K562 (cell line): ENCODE results near the gene MAP1LC3B2. TPM values are rescaled to one million over a fixed set of nuclear protein-coding genes. Genes with fewer than 3 reads are reported as not detected.

Experiments used
- BRD4 ChIP-seq: fragments of 200-600 bp; sonication (generic); IDR thresholded peaks from 2 replicates; pipeline ENCODE4 v1.6.1; 2017; ENCODE audit warnings: inconsistent platforms
- GABPB2 ChIP-seq: fragments of 250-450 bp; sonication (Bioruptor Pico); conservative IDR thresholded peaks from 2 replicates; pipeline ENCODE4 v1.5.1; 2021; ENCODE audit warnings: mild to moderate bottlenecking
- HDAC1 ChIP-seq, 2 experiments: fragments of 450-650 bp; IDR thresholded peaks; 2 replicates each; pipeline ENCODE4 v1.6.1; 2016 to 2017; ENCODE audit warnings: inconsistent platforms in 1 of 2, mild to moderate bottlenecking in 1 of 2, moderate library complexity in 1 of 2
- HMG20B ChIP-seq: fragments of 250-450 bp; sonication (Bioruptor Pico); IDR thresholded peaks from 2 replicates; pipeline ENCODE4 v1.5.0; 2021; ENCODE audit warnings: mild to moderate bottlenecking
- JUND ChIP-seq, 2 experiments: IDR thresholded peaks; 2 replicates in 1 of 2; 3 replicates in 1 of 2; pipeline ENCODE4 v1.6.1; 2011; ENCODE audit warnings: borderline replicate concordance in 2 of 2, low read depth in 2 of 2, low read length in 2 of 2, improper control_type of control experiment in 1 of 2, missing biosample characterization in 1 of 2, missing genetic modification characterization in 1 of 2, missing genetic modification reagents in 1 of 2
- PHF20 ChIP-seq: fragments of 450-650 bp; IDR thresholded peaks from 2 replicates; pipeline ENCODE4 v1.6.1; 2018; ENCODE audit not compliant: partially characterized antibody
- POLR2A ChIP-seq: fragments of 450-650 bp; conservative IDR thresholded peaks from 2 replicates; pipeline ENCODE4 v1.6.1; 2016
- POLR2G ChIP-seq: fragments of 200-400 bp; formaldehyde crosslinking; IDR thresholded peaks from 2 replicates; pipeline ENCODE4 v1.6.1; 2017; ENCODE audit warnings: low read depth, mild to moderate bottlenecking, antibody characterized with exemption, low read length, moderate library complexity
- RAD21 ChIP-seq, 2 experiments: fragments of 250-450 bp in 1 of 2; fragments of 450-650 bp in 1 of 2; sonication (Bioruptor Pico) in 1 of 2; formaldehyde crosslinking in 1 of 2; IDR thresholded peaks in 1 of 2; conservative IDR thresholded peaks in 1 of 2; 2 replicates each; pipeline versions ENCODE4 v1.4.0 to v1.8.0; 2020 to 2022; ENCODE audit warnings: mild to moderate bottlenecking in 2 of 2, moderate library complexity in 1 of 2
- REST ChIP-seq, 2 experiments: fragments of 450-650 bp; formaldehyde crosslinking in 1 of 2; IDR thresholded peaks; 2 replicates each; pipeline versions ENCODE4 v1.4.0 to v1.6.1; 2014 to 2020; ENCODE audit warnings: mild to moderate bottlenecking in 2 of 2, borderline replicate concordance in 1 of 2, low read depth in 1 of 2
- SAFB ChIP-seq: fragments of 200-400 bp; formaldehyde crosslinking; IDR thresholded peaks from 2 replicates; pipeline ENCODE4 v1.6.1; 2017; ENCODE audit warnings: low read depth, low read length, borderline replicate concordance
- SMARCE1 ChIP-seq: fragments of 450-650 bp; IDR thresholded peaks from 2 replicates; pipeline ENCODE4 v1.7.1; 2016; ENCODE audit warnings: mild to moderate bottlenecking
- XRCC3 ChIP-seq: fragments of 450-650 bp; IDR thresholded peaks from 2 replicates; pipeline ENCODE4 v1.6.1; 2017; ENCODE audit warnings: mild to moderate bottlenecking, moderate library complexity
- ZNF165 ChIP-seq: fragments of 250-450 bp; sonication (Bioruptor Pico); IDR thresholded peaks from 2 replicates; pipeline ENCODE4 v1.4.0; 2020; ENCODE audit warnings: borderline replicate concordance
- ZNF592 ChIP-seq: fragments of 450-650 bp; IDR thresholded peaks from 2 replicates; pipeline ENCODE4 v1.6.1; 2017; ENCODE audit warnings: antibody characterized with exemption, mild to moderate bottlenecking
- polyA plus RNA-seq, 8 experiments: library from polyadenylated mRNA; depleted of rRNA in 4 of 8; stranded (reverse) in 5 of 8; unstranded in 3 of 8; fragments of >200 nt; fragmentation: Nextera tagmentation in 2 of 8; fragmentation: Illumina TruSeq in 1 of 8; extraction: Ambion mirVana in 2 of 8; extraction: Trizol in 1 of 8; gene quantifications; 2 replicates each; pipeline versions ENCODE4 v1.2.1 to v1.2.3, GENCODE V29; 2011 to 2014; ENCODE audit warnings: inconsistent platforms in 1 of 8, missing spikeins in 1 of 8
- total RNA-seq, 7 experiments: library from RNA; depleted of rRNA in 6 of 7; stranded (reverse); fragments of >200 nt in 6 of 7; fragmentation: Illumina TruSeq in 2 of 7; extraction: Trizol in 2 of 7; gene quantifications; 2 replicates each; pipeline versions ENCODE4 v1.2.1 to v1.2.3, GENCODE V29; 2011 to 2021; ENCODE audit warnings: low replicate concordance in 1 of 7

MAP1LC3B2 gene
- total and polyA plus RNA-seq, 9 of the 15 experiments (the other 6 are each of a cell fraction or from before 2014, with no cell fraction given): 0.53 to 2.8 (median 0.76) TPM; not detected in 2

GRCh38 chr12:116524964-116525379 is 34.2 kb upstream of the MAP1LC3B2 start (continued):
- 0 out of 2 replicates have a peak, but pooled peaks have one; percentile 19 for TF ChIP-seq REST (IDR thresholded peaks at IDR 0.05; ENCODE audit: borderline replicate concordance)
- TF ChIP-seq REST (CRISPR knock-in tag; IDR thresholded peaks at IDR 0.05; ENCODE audit: low read depth): no peak
- no peak for TF ChIP-seq ZNF165
- TF ChIP-seq POLR2G: no peak
- peak; percentile 77 for TF ChIP-seq JUND (IDR thresholded peaks at IDR 0.05; ENCODE audit: borderline replicate concordance, low read depth, low read length)
- peak; percentile 76; the same call in 2 of the 3 replicates for TF ChIP-seq JUND (tag; IDR thresholded peaks at IDR 0.05; ENCODE audit: borderline replicate concordance, low read depth, low read length)
- TF ChIP-seq HMG20B (CRISPR knock-in tag): no peak
- TF ChIP-seq XRCC3: no peak
- no peak for TF ChIP-seq ZNF592
- peak in 1 of 2 experiments; percentile 35; a peak in 2 of 4 replicates for TF ChIP-seq RAD21 (CRISPR knock-in tag; conservative IDR thresholded peaks at IDR 0.05 in 1 of 2, IDR thresholded peaks at IDR 0.05 in 1 of 2)
- TF ChIP-seq PHF20: peak; percentile 26
- 0 out of 2 replicates have a peak, but pooled peaks have one; percentile 45 for TF ChIP-seq SMARCE1
- peak in 1 of 2 experiments; percentile 13; a peak in 1 of 4 replicates for TF ChIP-seq HDAC1 (IDR thresholded peaks at IDR 0.05)
- TF ChIP-seq GABPB2 (CRISPR knock-in tag): no peak
- no peak for TF ChIP-seq POLR2A
- TF ChIP-seq BRD4: no peak
- TF ChIP-seq SAFB: no peak
